Measurements from ENCODE around the gene OR1E1.
"Not testable (repeated sequence)": the region's sequence is repeated elsewhere in the genome, so short reads cannot be mapped to it uniquely, and the experiment has no call there.

Gene OR1E1

DNA sequence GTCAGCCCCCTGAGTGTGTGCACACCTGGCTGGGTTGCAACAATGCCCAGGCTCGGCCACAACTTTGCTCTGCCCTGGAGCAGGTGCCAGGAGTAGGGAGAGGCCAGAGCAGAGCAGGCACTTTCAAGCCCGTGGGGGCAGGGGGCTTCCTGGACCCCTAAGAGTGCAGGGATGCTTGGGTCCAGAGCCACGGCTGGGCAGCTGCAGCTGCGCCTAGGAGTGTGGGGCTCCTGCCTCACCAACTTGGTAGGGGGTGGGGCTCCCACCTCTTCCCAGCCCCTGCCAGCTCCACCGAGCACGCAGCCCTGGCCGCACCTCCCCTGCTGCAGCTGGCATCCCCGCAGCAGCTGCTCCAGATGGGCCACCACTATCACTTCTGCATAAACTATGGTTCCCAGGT, 19.9 kb downstream of the OR1E1 start:
- no peak for ATAC-seq (ENCODE audit: insufficient read depth, low read depth)
- Histone ChIP-seq H3K4me1 (ENCODE audit: insufficient read depth, low read length) (no peaks in the 10 kb centered on the region), H4K20me1 (ENCODE audit: insufficient read depth, low read length) (no peaks in the 10 kb centered on the region), H3K9me3 (ENCODE audit: insufficient read depth, low read length, severe bottlenecking) (no peaks in the 10 kb centered on the region), H3K4me2 (ENCODE audit: insufficient read depth, low read length) (no peak overlapping the region), H2AFZ (ENCODE audit: low read depth, low read length) (no peak overlapping the region), H3K9ac (ENCODE audit: low read depth, low read length) (no peak overlapping the region), H3K27me3 (ENCODE audit: insufficient read depth, low read length, poor library complexity) (no peaks in the 10 kb centered on the region), H3K4me3 (ENCODE audit: low read depth in 1 of 2, low read length in 2 of 2) (no peak overlapping the region), H3K36me3 (ENCODE audit: insufficient read depth, low read length) (no peaks in the 10 kb centered on the region), H3K79me2 (ENCODE audit: insufficient read depth, low read length) (no peaks in the 10 kb centered on the region), H3K27ac (ENCODE audit: low read length) (no peak overlapping the region)
- TF ChIP-seq EZH2 (IDR thresholded peaks at IDR 0.05; ENCODE audit: borderline replicate concordance, low read depth, low read length, severe bottlenecking): no peak
- TF ChIP-seq, protein P1, sequence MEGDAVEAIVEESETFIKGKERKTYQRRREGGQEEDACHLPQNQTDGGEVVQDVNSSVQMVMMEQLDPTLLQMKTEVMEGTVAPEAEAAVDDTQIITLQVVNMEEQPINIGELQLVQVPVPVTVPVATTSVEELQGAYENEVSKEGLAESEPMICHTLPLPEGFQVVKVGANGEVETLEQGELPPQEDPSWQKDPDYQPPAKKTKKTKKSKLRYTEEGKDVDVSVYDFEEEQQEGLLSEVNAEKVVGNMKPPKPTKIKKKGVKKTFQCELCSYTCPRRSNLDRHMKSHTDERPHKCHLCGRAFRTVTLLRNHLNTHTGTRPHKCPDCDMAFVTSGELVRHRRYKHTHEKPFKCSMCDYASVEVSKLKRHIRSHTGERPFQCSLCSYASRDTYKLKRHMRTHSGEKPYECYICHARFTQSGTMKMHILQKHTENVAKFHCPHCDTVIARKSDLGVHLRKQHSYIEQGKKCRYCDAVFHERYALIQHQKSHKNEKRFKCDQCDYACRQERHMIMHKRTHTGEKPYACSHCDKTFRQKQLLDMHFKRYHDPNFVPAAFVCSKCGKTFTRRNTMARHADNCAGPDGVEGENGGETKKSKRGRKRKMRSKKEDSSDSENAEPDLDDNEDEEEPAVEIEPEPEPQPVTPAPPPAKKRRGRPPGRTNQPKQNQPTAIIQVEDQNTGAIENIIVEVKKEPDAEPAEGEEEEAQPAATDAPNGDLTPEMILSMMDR (IDR thresholded peaks at IDR 0.05; ENCODE audit: borderline replicate concordance, extremely low read depth, low read length, poor library complexity, severe bottlenecking): no peak
- DNase-seq: no peak

DNA sequence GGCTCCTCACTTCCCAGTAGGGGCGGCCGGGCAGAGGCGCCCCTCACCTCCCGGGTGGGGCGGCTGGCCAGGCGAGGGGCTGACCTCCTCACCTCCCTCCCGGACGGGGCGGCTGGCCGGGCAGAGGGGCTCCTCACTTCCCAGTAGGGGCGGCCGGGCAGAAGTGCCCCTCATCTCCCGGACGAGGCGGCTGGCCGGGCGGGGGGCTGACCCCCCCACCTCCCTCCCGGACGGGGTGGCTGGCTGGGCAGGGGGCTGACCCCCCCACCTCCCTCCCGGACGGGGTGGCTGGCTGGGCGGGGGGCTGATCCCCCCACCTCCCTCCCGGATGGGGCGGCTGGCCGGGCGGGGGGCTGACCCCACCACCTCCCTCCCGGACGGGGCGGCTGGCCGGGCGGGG, 27.0 kb downstream of the OR1E1 start:
- not testable (repeated sequence) for H3K9ac ChIP-seq (ENCODE audit: low read depth, low read length); H3K9me3 ChIP-seq (ENCODE audit: insufficient read depth, low read length, severe bottlenecking); H3K4me2 ChIP-seq (ENCODE audit: insufficient read depth, low read length); H3K27me3 ChIP-seq (ENCODE audit: insufficient read depth, low read length, poor library complexity); H2AFZ ChIP-seq (ENCODE audit: low read depth, low read length); H3K36me3 ChIP-seq (ENCODE audit: insufficient read depth, low read length); H3K4me3 ChIP-seq (ENCODE audit: low read depth in 1 of 2, low read length in 2 of 2); H3K27ac ChIP-seq (ENCODE audit: low read length); ATAC-seq (ENCODE audit: insufficient read depth, low read depth); H3K4me1 ChIP-seq (ENCODE audit: insufficient read depth, low read length); DNase-seq; H3K79me2 ChIP-seq (ENCODE audit: insufficient read depth, low read length); H4K20me1 ChIP-seq (ENCODE audit: insufficient read depth, low read length)

All from DND-41 (cell line).